Loucy (cell line): ENCODE data around the gene APBA3.

ENCODE experiments used
- H2AFZ ChIP-seq: fragments of 200-600 bp; sonication (generic); 2 replicates; pipeline ENCODE4 v1.6.0; 2016; ENCODE audit warnings: antibody characterized with exemption, mild to moderate bottlenecking, low read length, moderate library complexity
- H3F3A ChIP-seq: fragments of 200-600 bp; 2 replicates; pipeline ENCODE4 v1.6.0; 2016; ENCODE audit warnings: antibody characterized with exemption, low read depth, mild to moderate bottlenecking
- H3K27me3 ChIP-seq: fragments of 200-600 bp; sonication (generic); 2 replicates; pipeline ENCODE4 v1.6.1; 2014; ENCODE audit warnings: low read length, mild to moderate bottlenecking; ENCODE audit not compliant: insufficient read depth, poor library complexity, severe bottlenecking
- H3K36me3 ChIP-seq: fragments of 200-600 bp; sonication (generic); 2 replicates; pipeline ENCODE4 v1.6.1; 2016; ENCODE audit warnings: low read length; ENCODE audit not compliant: insufficient read depth
- H3K4me1 ChIP-seq: fragments of 200-600 bp; sonication (generic); 2 replicates; pipeline ENCODE4 v1.5.1; 2014; ENCODE audit warnings: low read length, mild to moderate bottlenecking; ENCODE audit not compliant: insufficient read depth, poor library complexity, severe bottlenecking
- H3K4me2 ChIP-seq: fragments of 200-600 bp; sonication (generic); 2 replicates; pipeline ENCODE4 v1.6.0; 2014; ENCODE audit warnings: antibody characterized with exemption, low read length, low read depth, mild to moderate bottlenecking; ENCODE audit not compliant: poor library complexity, severe bottlenecking
- H3K4me3 ChIP-seq: fragments of 200-600 bp; sonication (generic); 2 replicates; pipeline ENCODE4 v1.5.1; 2014; ENCODE audit warnings: low read length, mild to moderate bottlenecking, mixed read lengths; ENCODE audit not compliant: poor library complexity, severe bottlenecking
- H3K79me2 ChIP-seq: fragments of 200-600 bp; sonication (generic); 2 replicates; pipeline ENCODE4 v1.6.1; 2014; ENCODE audit warnings: low read length; ENCODE audit not compliant: insufficient read depth
- H3K9ac ChIP-seq: fragments of 200-600 bp; sonication (generic); 2 replicates; pipeline ENCODE4 v1.6.0; 2014; ENCODE audit warnings: mild to moderate bottlenecking, low read depth, low read length, moderate library complexity; ENCODE audit not compliant: poor library complexity, severe bottlenecking
- H3K9me2 ChIP-seq: fragments of 200-600 bp; sonication (generic); replicated peaks from 2 replicates; pipeline ENCODE4 v1.6.1; 2016; ENCODE audit warnings: low read depth, low read length, mixed read lengths
- H3K9me3 ChIP-seq: fragments of 200-600 bp; sonication (generic); 2 replicates; pipeline ENCODE4 v1.6.1; 2014; ENCODE audit warnings: mild to moderate bottlenecking, antibody characterized with exemption, low read length, low read depth; ENCODE audit not compliant: insufficient read depth
- H4K20me1 ChIP-seq: fragments of 200-600 bp; sonication (generic); 2 replicates; pipeline ENCODE4 v1.6.0; 2014; ENCODE audit warnings: antibody characterized with exemption, low read length, mild to moderate bottlenecking; ENCODE audit not compliant: insufficient read depth, poor library complexity, severe bottlenecking
- EZH2phosphoT487 ChIP-seq: fragments of 200-600 bp; IDR thresholded peaks from 2 replicates; pipeline ENCODE4 v1.6.1; 2018; ENCODE audit warnings: antibody characterized with exemption, mild to moderate bottlenecking, moderate library complexity, borderline replicate concordance
- TF ChIP-seq, protein P1 (sequence below): fragments of 200-600 bp; sonication (generic); conservative IDR thresholded peaks from 2 replicates; pipeline ENCODE4 v1.5.1; 2014; ENCODE audit warnings: mild to moderate bottlenecking, antibody characterized with exemption, low read length

Gene APBA3

DNA sequence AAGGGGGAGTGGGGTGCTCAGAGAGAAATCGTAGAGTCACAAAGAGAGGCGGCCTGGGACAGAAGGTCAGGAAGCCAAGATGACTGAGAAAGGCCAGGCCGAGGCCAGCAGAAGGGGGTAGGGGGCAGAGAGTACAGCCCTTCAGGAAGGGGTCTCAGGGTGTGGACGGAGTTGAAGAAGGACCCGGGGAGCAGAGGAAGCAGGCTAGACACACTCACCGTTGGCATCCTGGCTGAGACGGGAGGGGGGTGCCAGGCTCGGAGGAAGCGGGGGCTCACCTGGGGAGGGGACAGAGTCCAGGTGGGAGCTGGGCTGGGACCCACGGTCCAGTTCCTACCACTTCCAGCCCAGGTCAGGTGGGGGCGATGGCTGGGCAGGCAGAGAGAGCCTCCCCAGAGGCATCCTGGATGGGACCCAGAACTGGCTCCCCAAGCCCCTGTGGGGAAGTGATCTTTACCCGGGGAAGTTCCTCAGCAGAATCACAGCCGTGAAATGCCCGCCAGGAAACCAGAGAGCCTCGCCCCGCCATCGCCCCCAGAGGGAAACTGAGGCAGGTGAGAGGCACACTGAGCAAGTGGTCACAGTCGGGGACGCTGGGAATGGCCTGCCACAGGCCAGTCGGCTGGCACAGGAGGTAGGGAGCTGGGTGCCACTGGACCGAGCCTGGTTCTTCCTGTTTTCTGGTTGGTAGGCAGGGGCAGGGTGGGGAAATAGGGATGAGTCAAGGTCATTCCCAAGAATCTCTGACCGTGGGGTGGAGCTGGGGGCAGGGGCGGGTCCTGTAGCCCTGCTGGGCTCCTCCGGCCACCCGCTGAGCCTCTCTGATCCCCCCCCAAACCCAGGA is 23.3 kb upstream of the APBA3 start:
- no peak for TF ChIP-seq EZH2phosphoT487
- TF ChIP-seq, protein P1, sequence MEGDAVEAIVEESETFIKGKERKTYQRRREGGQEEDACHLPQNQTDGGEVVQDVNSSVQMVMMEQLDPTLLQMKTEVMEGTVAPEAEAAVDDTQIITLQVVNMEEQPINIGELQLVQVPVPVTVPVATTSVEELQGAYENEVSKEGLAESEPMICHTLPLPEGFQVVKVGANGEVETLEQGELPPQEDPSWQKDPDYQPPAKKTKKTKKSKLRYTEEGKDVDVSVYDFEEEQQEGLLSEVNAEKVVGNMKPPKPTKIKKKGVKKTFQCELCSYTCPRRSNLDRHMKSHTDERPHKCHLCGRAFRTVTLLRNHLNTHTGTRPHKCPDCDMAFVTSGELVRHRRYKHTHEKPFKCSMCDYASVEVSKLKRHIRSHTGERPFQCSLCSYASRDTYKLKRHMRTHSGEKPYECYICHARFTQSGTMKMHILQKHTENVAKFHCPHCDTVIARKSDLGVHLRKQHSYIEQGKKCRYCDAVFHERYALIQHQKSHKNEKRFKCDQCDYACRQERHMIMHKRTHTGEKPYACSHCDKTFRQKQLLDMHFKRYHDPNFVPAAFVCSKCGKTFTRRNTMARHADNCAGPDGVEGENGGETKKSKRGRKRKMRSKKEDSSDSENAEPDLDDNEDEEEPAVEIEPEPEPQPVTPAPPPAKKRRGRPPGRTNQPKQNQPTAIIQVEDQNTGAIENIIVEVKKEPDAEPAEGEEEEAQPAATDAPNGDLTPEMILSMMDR, result 0 out of 2 replicates have a peak, but pooled peaks have one; percentile 21
- peak overlapping the region; percentile 83 for H3K4me3 ChIP-seq

GRCh38 chr19:3783660-3784584 is 22.4 kb upstream of the APBA3 start:
- H2AFZ ChIP-seq, result no peak overlapping the region
- no peaks in the 10 kb centered on the region for H3F3A ChIP-seq
- H3K27me3 ChIP-seq, result peaks cover 4% of the 10 kb centered on the region
- no peaks in the 10 kb centered on the region for H3K9me2 ChIP-seq
- H3K4me3 ChIP-seq, result peak overlapping the region; percentile 83
- H3K79me2 ChIP-seq, result peaks cover 15% of the 10 kb centered on the region
- H3K36me3 ChIP-seq, result peaks cover 5% of the 10 kb centered on the region; the same call in 1 of the 2 replicates
- no peak overlapping the region for H3K9ac ChIP-seq
- TF ChIP-seq, protein P1, result peak; percentile 76
- TF ChIP-seq EZH2phosphoT487, result no peak
- peaks cover 9% of the 10 kb centered on the region for H3K4me1 ChIP-seq
- no peaks in the 10 kb centered on the region; the same call in 1 of the 2 replicates for H3K9me3 ChIP-seq
- no peaks in the 10 kb centered on the region for H4K20me1 ChIP-seq
- H3K4me2 ChIP-seq, result peak overlapping the region; percentile 91

More for the DNA sequence above, 23.3 kb upstream of the APBA3 start:
- Histone ChIP-seq H4K20me1 (no peaks in the 10 kb centered on the region), H3F3A (no peaks in the 10 kb centered on the region), H3K9ac (peak overlapping the region; percentile 94), H3K79me2 (peaks cover 15% of the 10 kb centered on the region), H3K36me3 (peaks cover 5% of the 10 kb centered on the region; the same call in 1 of the 2 replicates), H3K27me3 (peaks cover 4% of the 10 kb centered on the region), H2AFZ (peak overlapping the region; percentile 99; the same call in 1 of the 2 replicates), H3K4me2 (peak overlapping the region; percentile 91), H3K4me1 (peaks cover 9% of the 10 kb centered on the region), H3K9me3 (no peaks in the 10 kb centered on the region; the same call in 1 of the 2 replicates), H3K9me2 (no peaks in the 10 kb centered on the region)

DNA sequence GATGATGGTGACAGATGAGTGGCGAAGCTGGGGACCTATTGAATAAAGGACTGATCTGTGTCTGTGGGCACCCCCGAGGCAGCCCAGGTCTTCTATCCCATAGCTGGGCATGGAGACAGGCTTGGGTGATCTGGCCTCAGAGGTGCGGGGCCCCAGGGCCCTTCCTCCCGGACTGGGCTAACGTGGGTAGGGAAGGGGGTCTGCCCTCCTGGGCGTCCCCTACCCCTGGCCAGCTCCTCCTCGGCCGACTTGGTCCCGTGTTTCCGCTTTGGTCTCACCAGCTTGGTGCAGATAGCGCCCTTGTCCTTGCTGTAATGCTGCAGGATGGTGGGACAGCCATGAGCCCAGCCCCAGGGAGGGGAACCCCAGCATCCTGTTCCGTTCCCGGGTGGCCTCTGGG is 21.4 kb upstream of the APBA3 start:
- Histone ChIP-seq H2AFZ (no peak overlapping the region), H3K9me2 (no peaks in the 10 kb centered on the region), H3K4me3 (no peak overlapping the region), H3K79me2 (peaks cover 15% of the 10 kb centered on the region), H3K4me1 (peaks cover 9% of the 10 kb centered on the region), H4K20me1 (no peaks in the 10 kb centered on the region), H3F3A (no peaks in the 10 kb centered on the region), H3K27me3 (peaks cover 4% of the 10 kb centered on the region), H3K36me3 (peaks cover 5% of the 10 kb centered on the region; the same call in 1 of the 2 replicates), H3K9ac (no peak overlapping the region), H3K9me3 (no peaks in the 10 kb centered on the region; the same call in 1 of the 2 replicates), H3K4me2 (no peak overlapping the region)
- TF ChIP-seq, protein P1, result no peak
- TF ChIP-seq EZH2phosphoT487, result no peak
